Hepatic stellate cell (primary cell): ENCODE measurements around the gene CANT1.
"Not testable (repeated sequence)": the region's sequence is repeated elsewhere in the genome, so short reads cannot be mapped to it uniquely, and the experiment has no call there.

Source experiments
- DNase-seq: peaks from one replicate; pipeline ENCODE4 v3.0.0; 2011; ENCODE audit warnings: low spot score

The CANT1 gene

DNA sequence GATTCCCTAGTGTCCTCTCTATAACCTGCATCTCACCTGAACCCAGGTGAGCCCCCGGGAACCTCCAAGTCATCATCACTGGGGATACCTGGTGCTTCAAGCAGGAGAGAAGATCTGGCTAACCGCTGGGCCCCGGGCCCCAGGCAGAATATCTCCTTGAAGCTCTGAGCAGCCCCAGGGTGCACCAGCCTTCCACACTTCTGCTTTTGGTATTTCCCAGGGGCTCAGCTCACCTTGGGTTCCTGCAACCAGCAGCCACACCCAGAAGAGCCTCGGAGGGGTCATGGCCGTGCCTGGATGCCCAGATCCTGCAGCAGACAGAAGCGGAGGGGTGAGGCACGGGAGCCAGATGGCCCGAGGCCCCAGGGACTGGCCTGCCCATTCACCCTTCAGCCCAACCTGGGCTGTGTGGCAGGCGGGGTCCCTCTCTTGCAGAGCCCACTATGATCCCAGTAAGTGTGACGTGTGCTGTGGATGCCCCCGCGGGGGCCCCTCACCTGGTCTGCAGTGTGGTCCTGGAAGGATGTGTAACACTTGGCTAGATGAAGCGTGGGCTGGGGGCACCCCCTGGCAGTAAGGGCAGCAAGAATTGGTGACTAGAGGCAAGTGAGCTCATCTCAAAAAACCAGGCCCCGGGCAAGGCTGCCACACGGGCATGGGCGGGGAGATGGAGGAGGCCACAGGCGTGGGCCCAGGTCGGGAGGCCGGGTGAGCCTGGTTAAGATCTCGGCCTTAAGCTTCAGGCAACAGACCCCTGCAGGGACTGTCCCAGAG is 32.5 kb downstream of the CANT1 start:
- DNase-seq = no peak

DNA sequence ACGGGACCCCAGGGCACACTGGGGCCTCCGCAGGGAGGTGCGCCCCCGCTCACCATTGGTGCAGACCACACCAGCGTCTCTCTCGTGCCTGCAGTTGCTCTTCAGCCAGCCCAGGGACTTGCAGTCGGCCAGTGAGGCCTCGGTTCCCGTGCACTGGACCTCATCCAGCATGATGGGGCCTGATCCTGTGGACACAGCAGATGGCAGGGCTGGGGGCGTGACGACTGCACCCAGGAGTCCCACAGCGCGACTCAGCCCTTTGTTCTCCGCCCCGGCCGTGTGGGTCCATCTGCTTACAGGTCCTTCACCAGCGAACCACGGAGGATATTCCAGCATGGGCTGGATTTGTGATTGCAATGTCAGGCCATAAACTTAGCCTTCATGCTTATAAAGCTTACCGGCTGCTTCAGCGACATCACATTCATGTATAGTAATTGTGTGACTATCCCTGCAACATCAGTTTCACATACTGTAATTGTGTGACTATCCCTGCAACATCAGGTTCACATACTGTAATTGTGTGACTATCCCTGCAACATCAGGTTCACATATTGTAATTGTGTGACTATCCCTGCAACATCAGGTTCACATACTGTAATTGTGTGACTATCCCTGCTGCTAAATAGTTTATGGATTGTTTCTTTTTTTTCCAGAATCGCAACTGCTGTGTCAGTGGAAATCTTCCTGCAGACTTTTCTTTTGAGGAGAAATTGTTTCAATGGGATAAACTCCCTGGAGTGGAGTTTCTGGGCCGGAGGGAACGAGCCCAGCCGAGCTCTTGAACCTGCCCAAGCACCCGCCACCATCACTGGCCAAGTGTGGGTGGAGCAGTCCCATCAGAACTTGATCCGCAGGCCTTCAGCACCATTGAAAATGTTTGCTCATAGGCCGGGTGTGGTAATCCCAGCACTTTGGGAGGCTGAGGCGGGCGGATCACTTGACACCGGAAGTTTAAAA is 34.7 kb downstream of the CANT1 start:
- no peak for DNase-seq

DNA sequence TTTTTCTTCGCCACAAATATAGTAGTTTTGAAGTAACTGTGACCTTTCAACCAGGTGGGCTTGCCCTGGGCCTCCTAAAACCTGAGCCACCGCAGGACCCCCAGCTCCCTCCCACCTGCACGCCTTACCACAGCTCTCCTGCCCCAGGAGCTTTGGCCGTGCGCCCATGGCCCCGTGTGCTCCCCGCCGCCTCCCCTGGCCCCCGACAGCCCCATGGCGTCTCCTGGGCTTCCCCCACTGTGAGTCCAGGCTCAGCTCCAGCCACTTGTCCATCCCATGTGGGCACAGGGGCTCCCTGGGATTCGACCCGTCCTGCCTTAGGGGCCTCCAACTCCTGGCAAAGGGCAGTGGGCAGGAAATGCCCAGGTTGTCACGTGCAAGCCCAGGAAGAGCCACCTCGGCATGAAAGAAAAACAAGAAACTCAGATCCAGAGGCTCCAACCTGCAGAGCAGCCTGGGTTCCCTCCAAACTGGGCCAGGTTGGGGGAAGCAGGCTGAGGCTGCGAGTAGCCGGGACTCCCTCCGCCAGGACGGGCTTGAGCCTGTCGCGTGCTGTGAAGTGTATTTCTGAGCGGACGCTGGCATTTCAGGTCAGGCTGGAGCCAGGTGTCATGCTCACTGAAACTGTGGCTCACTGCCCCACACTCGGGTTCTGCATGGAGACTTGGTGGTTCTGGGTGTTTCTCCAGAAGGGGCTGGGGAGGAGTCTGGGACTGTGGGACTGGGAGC is 35.6 kb downstream of the CANT1 start:
- DNase-seq = no peak

- DNase-seq = no peak
Observed at GRCh38 chr17:78973196-78973595, 36.4 kb downstream of the CANT1 start.

DNA sequence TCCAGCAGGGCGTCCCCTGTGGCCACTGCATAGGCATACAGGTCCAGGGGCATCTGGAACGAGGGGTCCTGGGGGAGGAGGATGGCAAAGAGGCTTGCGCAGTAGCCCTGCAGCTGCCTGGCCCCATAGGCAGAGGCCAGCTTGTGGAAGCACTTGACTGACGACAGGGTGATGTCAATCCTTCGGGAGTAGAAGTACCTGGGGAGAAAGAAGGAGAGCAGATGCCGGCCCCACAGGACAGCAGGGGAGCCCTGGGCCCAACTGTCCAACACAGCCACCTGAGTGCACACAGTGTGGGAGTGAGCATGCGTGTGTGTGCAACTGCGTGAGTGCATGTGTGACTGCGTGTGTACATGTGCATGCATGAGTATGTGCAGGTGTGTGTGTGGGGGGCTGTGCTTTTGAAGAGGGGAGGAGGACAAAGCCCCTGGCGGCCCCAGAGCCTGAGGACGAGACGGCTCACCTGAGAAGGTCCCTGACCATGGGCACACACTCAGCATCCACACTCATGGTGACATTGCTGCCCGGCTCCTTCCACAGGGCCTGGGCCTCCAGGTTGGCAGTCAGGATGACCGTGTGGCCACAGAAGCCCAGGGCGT is 37.0 kb downstream of the CANT1 start:
- DNase-seq = no peak

DNA sequence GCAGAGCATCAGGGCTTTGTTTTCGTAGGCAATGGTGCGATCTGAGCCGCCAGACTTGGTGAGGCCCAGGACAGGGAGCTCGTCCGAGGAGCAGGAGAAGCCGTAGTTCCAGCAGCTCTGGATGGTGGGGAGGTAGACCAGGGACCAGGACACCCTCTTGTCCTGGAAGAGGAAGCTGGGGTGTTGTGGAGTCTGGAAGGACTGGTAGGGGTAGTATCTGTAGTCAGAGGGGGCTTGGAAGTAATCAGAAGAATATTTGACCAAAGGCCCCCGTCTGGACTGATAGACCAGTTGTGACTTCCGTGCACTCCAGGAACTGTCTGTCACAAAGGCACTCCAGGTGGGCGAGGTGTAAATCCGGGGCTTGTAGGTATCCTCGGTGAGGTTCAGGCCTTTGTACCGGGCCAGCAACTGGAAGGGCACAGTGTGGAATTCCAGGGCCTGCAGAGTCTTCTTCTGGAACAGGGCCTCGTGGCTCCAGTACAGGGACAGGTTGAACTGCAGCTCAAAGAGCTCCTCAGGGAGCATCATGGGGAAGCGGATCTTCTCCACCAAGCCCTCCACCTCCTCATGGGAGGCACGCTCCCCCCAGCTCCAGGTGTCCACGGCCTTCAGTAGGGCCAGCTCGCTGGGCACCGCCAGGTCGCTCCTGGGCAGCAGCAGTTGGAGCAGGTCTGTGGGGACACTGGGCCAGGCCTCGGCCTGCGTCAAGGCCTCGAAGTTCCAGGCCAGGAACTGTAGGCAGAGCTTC is 37.6 kb downstream of the CANT1 start:
- DNase-seq = no peak

- peak; percentile 79 for DNase-seq
Observed at GRCh38 chr17:78970834-78971755, 38.5 kb downstream of the CANT1 start.

DNA sequence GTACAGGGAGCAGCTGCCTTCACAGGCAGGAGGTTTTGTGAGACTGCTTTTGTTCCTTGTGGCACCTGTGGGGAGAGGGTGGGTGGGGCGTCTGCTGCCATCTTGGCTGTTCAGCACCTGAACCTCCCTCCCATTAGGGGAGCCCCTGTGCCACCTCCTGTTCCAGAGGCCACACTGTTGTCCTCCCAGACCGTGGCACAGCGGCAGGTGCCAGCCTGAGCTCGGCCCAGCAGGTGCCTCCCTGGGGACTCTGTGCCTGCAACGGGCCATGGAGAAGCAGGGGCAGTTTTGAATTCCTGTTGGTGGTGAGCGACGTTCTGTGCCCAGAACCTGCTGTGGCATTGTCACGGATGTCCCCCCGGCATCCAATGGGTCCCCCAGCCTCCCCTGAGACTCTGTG is 39.7 kb downstream of the CANT1 start:
- no peak for DNase-seq

DNA sequence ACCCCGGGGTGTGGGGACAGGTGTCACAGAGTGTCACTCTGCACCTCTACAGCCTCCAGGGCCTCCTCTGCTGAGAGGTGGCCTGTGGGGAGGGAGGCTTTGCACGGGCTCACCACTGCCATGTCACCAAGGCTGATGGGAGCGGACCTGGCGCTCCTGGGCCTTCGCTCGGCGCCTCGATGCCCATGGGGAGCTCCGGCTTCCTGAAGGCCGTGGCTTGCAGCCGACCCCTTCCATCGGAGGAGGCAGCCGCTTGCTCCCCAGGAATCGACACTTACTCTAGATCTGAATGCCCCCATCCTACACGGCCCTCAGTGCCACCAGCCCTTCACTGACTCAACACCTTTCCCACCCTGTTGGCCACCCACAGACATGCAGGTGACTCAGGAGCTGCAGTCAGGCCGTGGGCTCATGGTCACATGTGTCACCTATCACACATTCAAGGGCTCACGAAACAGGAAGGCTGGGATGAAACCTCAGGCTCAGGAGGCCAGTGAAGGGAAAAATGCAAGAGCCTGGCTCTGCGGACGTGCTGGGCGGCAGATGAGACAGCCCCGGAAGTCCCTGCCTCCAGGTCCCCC is 41.7 kb downstream of the CANT1 start:
- DNase-seq = no peak

- no peak for DNase-seq
Observed at GRCh38 chr17:78966910-78967600, 42.5 kb downstream of the CANT1 start.

- no peak for DNase-seq
Observed at GRCh38 chr17:78966123-78966813, 43.3 kb downstream of the CANT1 start.

- DNase-seq = no peak
Observed at GRCh38 chr17:78965491-78965924, 44.1 kb downstream of the CANT1 start.

DNA sequence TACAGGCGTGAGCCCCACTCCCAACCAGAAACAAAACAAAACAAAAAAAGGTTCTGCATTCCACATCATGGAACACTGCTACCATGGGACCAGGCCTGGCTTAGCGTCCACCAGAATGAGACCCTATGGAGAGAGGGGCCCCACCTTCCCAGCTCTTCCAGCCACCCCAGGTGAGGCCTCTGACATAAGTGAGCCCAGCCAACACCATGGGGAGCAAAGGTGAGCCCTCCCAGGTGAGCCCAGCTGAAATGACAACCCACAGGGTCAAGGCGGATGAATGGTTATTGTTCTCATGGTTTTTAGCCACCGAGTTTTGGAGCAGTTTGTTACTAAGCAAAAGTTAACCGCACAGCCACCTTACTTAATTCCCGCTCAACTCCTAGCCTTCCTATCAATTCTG is 46.2 kb downstream of the CANT1 start:
- DNase-seq = no peak

DNA sequence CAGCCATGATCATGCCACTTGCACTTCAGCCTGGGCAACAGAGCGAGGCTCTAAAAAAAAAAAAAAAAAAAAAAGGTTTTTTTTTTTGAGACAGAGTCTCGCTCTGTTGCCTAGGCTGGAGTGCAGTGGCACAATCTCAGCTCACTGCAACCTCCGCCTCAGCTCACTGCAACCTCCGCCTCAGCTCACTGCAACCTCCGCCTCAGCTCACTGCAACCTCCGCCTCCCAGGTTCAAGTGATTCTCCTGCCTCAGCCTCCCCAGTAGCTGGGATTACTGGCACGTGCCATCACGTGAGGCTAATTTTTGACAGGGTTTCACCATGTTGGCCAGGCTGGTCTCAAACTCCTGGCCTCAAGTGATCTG is 46.6 kb downstream of the CANT1 start:
- DNase-seq = not testable (repeated sequence)

GRCh38 chr17:78962345-78962983 is 47.1 kb downstream of the CANT1 start:
- peak; percentile 49 for DNase-seq

GRCh38 chr17:78961571-78961970 is 48.0 kb downstream of the CANT1 start:
- no peak for DNase-seq

DNA sequence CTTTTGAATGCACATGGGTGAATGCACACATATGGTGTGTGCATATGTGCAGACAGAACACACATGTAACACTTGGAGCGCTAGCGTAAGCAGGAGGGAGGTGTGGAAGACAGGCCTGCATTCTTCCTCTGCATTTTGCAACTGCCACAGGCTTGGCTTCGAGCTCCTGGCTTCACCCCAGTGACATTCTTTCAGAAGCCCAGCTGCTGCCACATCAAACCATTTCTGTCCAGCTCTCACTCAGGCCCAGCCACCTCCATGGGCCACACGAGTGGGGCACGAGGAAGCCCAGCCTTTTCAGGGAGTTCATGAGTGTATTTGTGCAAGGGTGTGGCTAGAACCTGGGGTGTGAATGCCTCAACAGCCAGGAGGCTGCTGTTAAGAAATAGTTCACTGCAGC is 48.6 kb downstream of the CANT1 start:
- DNase-seq = no peak

GRCh38 chr17:78959803-78960202 is 49.8 kb downstream of the CANT1 start:
- DNase-seq = no peak
